DMS153 treated with DMSO at 0.1 percent for 48 hours (cell line): ENCODE data around the gene PRPF6.
"Not testable (repeated sequence)": the region's sequence is repeated elsewhere in the genome, so short reads cannot be mapped to it uniquely, and the experiment has no call there.

Experiments
- DNase-seq: peaks from one replicate; lab custom pipeline; 2025; ENCODE audit not compliant: unreplicated experiment; lab: John Stamatoyannopoulos, UW

PRPF6 gene

GRCh38 chr20:63959699-63960075 is 21.2 kb upstream of the PRPF6 start:
- DNase-seq: no peak

- DNase-seq: not testable (repeated sequence)
These were observed 20.0 kb upstream of the PRPF6 start for GRCh38 chr20:63960654-63961621.

GRCh38 chr20:63961664-63962425 is 19.1 kb upstream of the PRPF6 start:
- DNase-seq: no peak

GRCh38 chr20:63962426-63963347 is 18.2 kb upstream of the PRPF6 start:
- DNase-seq: no peak

- DNase-seq: no peak
These were observed 17.6 kb upstream of the PRPF6 start for GRCh38 chr20:63963348-63963741.

- no peak for DNase-seq
These were observed 17.1 kb upstream of the PRPF6 start for GRCh38 chr20:63963784-63964301.

- no peak for DNase-seq
These were observed 16.5 kb upstream of the PRPF6 start for GRCh38 chr20:63964412-63964811.

- DNase-seq: no peak
These were observed 14.6 kb upstream of the PRPF6 start for GRCh38 chr20:63966172-63966943.

GRCh38 chr20:63966944-63967322 is 14.0 kb upstream of the PRPF6 start:
- no peak for DNase-seq

GRCh38 chr20:63967330-63968135 is 13.4 kb upstream of the PRPF6 start:
- no peak for DNase-seq

- no peak for DNase-seq
These were observed 12.6 kb upstream of the PRPF6 start for GRCh38 chr20:63968136-63968927.

- DNase-seq: no peak
These were observed 11.8 kb upstream of the PRPF6 start for GRCh38 chr20:63968928-63969760.

- no peak for DNase-seq
These were observed 10.9 kb upstream of the PRPF6 start, which contains the start of gene ZNF512B for GRCh38 chr20:63969838-63970713. Gene ZNF512B (minus strand): TSS chr20:63969930. CDS start chr20:63967950, 1,980 bp downstream.

- no peak for DNase-seq
These were observed 10.1 kb upstream of the PRPF6 start for GRCh38 chr20:63970714-63971431.

GRCh38 chr20:63971960-63972311 is 9.0 kb upstream of the PRPF6 start:
- DNase-seq: not testable (repeated sequence)
